GM23338 (cell line): ENCODE results near the gene FUNDC2. TPM values are rescaled to one million over a fixed set of nuclear protein-coding genes. Genes with fewer than 3 reads are reported as not detected.

ENCODE experiments used
- ATAC-seq: fragments of 200-7000 bp; cut with Tn5 transposase; 3 replicates; pipeline ENCODE4 v1.9.1; 2020
- DNase-seq: peaks from one replicate; pipeline ENCODE4 v3.0.0-alpha.2; 2015; ENCODE audit warnings: low spot score
- H2AFZ ChIP-seq: fragments of 200-600 bp; sonication (generic); 2 replicates; pipeline ENCODE4 v1.8.0; 2016; ENCODE audit warnings: antibody characterized with exemption, mild to moderate bottlenecking, moderate library complexity
- H3F3A ChIP-seq: fragments of 200-600 bp; sonication (generic); replicated peaks from 2 replicates; pipeline ENCODE4 v1.8.0; 2017; ENCODE audit warnings: antibody characterized with exemption, mixed run types, low read depth
- H3K27ac ChIP-seq: fragments of 200-600 bp; sonication (generic); 2 replicates; pipeline ENCODE4 v1.6.1; 2016; ENCODE audit warnings: low read depth
- H3K27me3 ChIP-seq: fragments of 200-600 bp; sonication (generic); 2 replicates; pipeline ENCODE4 v1.8.0; 2016; ENCODE audit warnings: mild to moderate bottlenecking, mixed run types, moderate library complexity; ENCODE audit not compliant: insufficient read depth
- H3K36me3 ChIP-seq: fragments of 200-600 bp; sonication (generic); 2 replicates; pipeline ENCODE4 v1.8.0; 2016; ENCODE audit warnings: mild to moderate bottlenecking; ENCODE audit not compliant: insufficient read depth
- H3K4me1 ChIP-seq: fragments of 200-600 bp; sonication (generic); 2 replicates; pipeline ENCODE4 v1.8.0; 2016; ENCODE audit warnings: mild to moderate bottlenecking, moderate library complexity; ENCODE audit not compliant: insufficient read depth
- H3K4me2 ChIP-seq: fragments of 200-600 bp; sonication (generic); 2 replicates; pipeline ENCODE4 v1.7.1; 2017; ENCODE audit warnings: mixed run types
- H3K4me3 ChIP-seq: fragments of 200-600 bp; sonication (generic); 2 replicates; pipeline ENCODE4 v1.6.1; 2016; ENCODE audit warnings: mixed run types
- H3K79me2 ChIP-seq: fragments of 200-600 bp; sonication (generic); replicated peaks from 2 replicates; pipeline ENCODE4 v1.8.0; 2017; ENCODE audit warnings: mild to moderate bottlenecking; ENCODE audit not compliant: insufficient read depth
- H3K9me2 ChIP-seq: fragments of 200-600 bp; sonication (generic); 2 replicates; pipeline ENCODE4 v1.8.0; 2017; ENCODE audit not compliant: insufficient read depth
- H4K20me1 ChIP-seq: fragments of 200-600 bp; sonication (generic); replicated peaks from 2 replicates; pipeline ENCODE4 v1.8.0; 2017; ENCODE audit warnings: mild to moderate bottlenecking; ENCODE audit not compliant: insufficient read depth
- H3K27ac Mint-ChIP-seq: 2 replicates; pipeline ENCODE4 v1.8.0; 2020; ENCODE audit warnings: inconsistent platforms, mild to moderate bottlenecking, moderate library complexity, mixed read lengths
- H3K27me3 Mint-ChIP-seq: 3 replicates; pipeline ENCODE4 v1.8.0; 2022; ENCODE audit warnings: low read depth, mild to moderate bottlenecking, moderate library complexity, mixed read lengths, inconsistent platforms; ENCODE audit not compliant: insufficient read depth, poor library complexity
- H3K36me3 Mint-ChIP-seq: 3 replicates; pipeline ENCODE4 v1.8.0; 2021; ENCODE audit warnings: low read depth, mild to moderate bottlenecking, inconsistent platforms, moderate library complexity, mixed read lengths
- H3K4me1 Mint-ChIP-seq: 3 replicates; pipeline ENCODE4 v1.8.0; 2020; ENCODE audit warnings: mild to moderate bottlenecking, inconsistent platforms, mixed read lengths
- H3K4me3 Mint-ChIP-seq: 3 replicates; pipeline ENCODE4 v1.8.0; 2021; ENCODE audit warnings: moderate library complexity, mild to moderate bottlenecking, inconsistent platforms, mixed read lengths
- H3K9me3 Mint-ChIP-seq: 3 replicates; pipeline ENCODE4 v1.8.0; 2020; ENCODE audit warnings: moderate library complexity, mild to moderate bottlenecking, inconsistent platforms, mixed read lengths
- CREB1 ChIP-seq: fragments of 250-450 bp; sonication (Bioruptor Pico); IDR thresholded peaks from 2 replicates; pipeline ENCODE4 v1.5.0; 2020; ENCODE audit warnings: low read depth, mild to moderate bottlenecking, moderate library complexity
- CTCF ChIP-seq, 2 experiments: fragments of 200-600 bp in 1 of 2; sonication (generic) in 1 of 2; conservative IDR thresholded peaks; 2 replicates each; pipeline versions ENCODE4 v1.5.1 to v1.6.1; 2016 to 2017; ENCODE audit warnings: antibody characterized with exemption in 2 of 2, low read depth in 2 of 2, mild to moderate bottlenecking in 2 of 2, moderate library complexity in 1 of 2
- EZH2 ChIP-seq: fragments of 200-600 bp; sonication (generic); IDR thresholded peaks from one replicate; pipeline ENCODE4 v1.8.0; 2017; ENCODE audit warnings: antibody characterized with exemption, mild to moderate bottlenecking, low read depth; ENCODE audit not compliant: unreplicated experiment
- EZH2phosphoT487 ChIP-seq: fragments of 200-600 bp; sonication (generic); IDR thresholded peaks from one replicate; pipeline ENCODE4 v1.8.1; 2018; ENCODE audit warnings: antibody characterized with exemption; ENCODE audit not compliant: unreplicated experiment
- JUNB ChIP-seq: IDR thresholded peaks from one replicate; pipeline ENCODE4 v1.6.1; 2016; ENCODE audit warnings: antibody characterized with exemption; ENCODE audit not compliant: unreplicated experiment
- NANOG ChIP-seq: IDR thresholded peaks from 2 replicates; pipeline ENCODE4 v1.6.1; 2016; ENCODE audit warnings: antibody characterized with exemption, borderline replicate concordance
- POLR2AphosphoS5 ChIP-seq: IDR thresholded peaks from 2 replicates; pipeline ENCODE4 v1.6.1; 2016; ENCODE audit warnings: antibody characterized with exemption, low read depth
- STAT1 ChIP-seq: IDR thresholded peaks from one replicate; pipeline ENCODE4 v1.6.1; 2016; ENCODE audit warnings: antibody characterized with exemption; ENCODE audit not compliant: unreplicated experiment
- ZNF114 ChIP-seq: fragments of 250-450 bp; sonication (Bioruptor Pico); IDR thresholded peaks from 2 replicates; pipeline ENCODE4 v1.5.0; 2020; ENCODE audit warnings: mild to moderate bottlenecking, moderate library complexity
- ZNF331 ChIP-seq: fragments of 250-450 bp; sonication (Bioruptor Pico); IDR thresholded peaks from 2 replicates; pipeline ENCODE4 v1.5.0; 2020; ENCODE audit warnings: low read depth, mild to moderate bottlenecking, moderate library complexity
- polyA plus RNA-seq: library from polyadenylated mRNA; unstranded; fragments of >200 nt; fragmentation: Nextera tagmentation; extraction: Ambion mirVana; gene quantifications from 2 replicates; pipeline ENCODE4 v1.2.1, GENCODE V29; 2016
- total RNA-seq: library from RNA; depleted of rRNA; stranded (reverse); fragments of >200 nt; shearing (Covaris generic); gene quantifications from 2 replicates; pipeline ENCODE4 v1.2.3, GENCODE V29; 2014
- TF ChIP-seq, protein P1 (sequence below): IDR thresholded peaks from one replicate; pipeline ENCODE4 v1.6.1; 2018; ENCODE audit warnings: antibody characterized with exemption; ENCODE audit not compliant: unreplicated experiment
- TF ChIP-seq, protein P2 (sequence below): IDR thresholded peaks from 2 replicates; pipeline ENCODE4 v1.6.1; 2016; ENCODE audit warnings: antibody characterized with exemption
- TF ChIP-seq, protein P3 (sequence below): fragments of 250-450 bp; sonication (Bioruptor Pico); IDR thresholded peaks from 2 replicates; pipeline ENCODE4 v1.5.0; 2020; ENCODE audit warnings: mild to moderate bottlenecking, moderate library complexity

FUNDC2 gene
- total and polyA plus RNA-seq, 2 experiments from 2014 or later, result 28.6 to 58.5 TPM

DNA sequence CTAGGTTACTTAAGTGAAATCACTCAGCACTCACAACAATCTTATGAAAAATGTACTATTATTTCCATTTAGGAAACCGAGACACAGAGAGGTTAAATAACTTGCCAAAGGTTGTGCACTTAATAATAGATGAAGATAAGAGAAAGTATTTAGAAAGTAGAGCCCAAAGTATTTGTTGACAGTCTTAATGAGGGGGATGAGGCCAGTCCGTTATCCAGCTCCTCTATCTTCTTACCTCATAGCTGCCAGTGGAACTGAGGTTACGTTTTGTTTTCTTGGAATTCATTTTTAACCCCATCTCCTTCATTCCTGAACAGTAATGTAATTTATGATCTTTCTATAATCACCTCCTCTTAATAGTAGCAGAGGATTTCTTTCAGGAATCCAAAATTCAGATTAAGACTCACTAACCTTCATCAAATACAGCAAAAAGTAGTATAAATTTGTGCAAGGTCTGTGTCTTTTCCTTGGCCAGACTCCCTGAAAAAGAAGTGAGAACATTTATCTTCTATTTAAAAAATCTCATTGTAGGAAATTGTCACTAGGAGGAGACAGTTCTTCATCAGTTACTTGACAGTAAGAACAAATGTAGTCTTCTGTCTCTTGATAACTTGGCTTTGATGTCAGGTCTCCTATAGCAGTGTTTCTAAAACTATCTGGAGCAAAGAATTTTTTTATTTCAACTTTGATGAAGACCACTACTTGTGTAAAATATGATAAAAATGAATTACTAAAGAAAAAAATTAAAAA is 39.6 kb upstream of the FUNDC2 start:
- DNase-seq (no peak), ATAC-seq (no peak)
- Mint-ChIP-seq H3K9me3 (no peaks in the 10 kb centered on the region), H3K36me3 (no peaks in the 10 kb centered on the region), H3K27ac (no peak overlapping the region), H3K4me3 (no peak overlapping the region), H3K4me1 (no peaks in the 10 kb centered on the region), H3K27me3 (no peaks in the 10 kb centered on the region)
- Histone ChIP-seq H2AFZ (no peak overlapping the region), H3K36me3 (no peaks in the 10 kb centered on the region), H3F3A (no peaks in the 10 kb centered on the region), H3K79me2 (no peaks in the 10 kb centered on the region), H3K4me2 (no peak overlapping the region), H3K27me3 (no peaks in the 10 kb centered on the region), H3K27ac (no peak overlapping the region), H4K20me1 (no peaks in the 10 kb centered on the region), H3K4me1 (0 out of 2 replicates have a peak, but pooled peaks cover 5% of the 10 kb centered on the region), H3K4me3 (no peak overlapping the region), H3K9me2 (no peaks in the 10 kb centered on the region)
- TF ChIP-seq STAT1, result no peak
- TF ChIP-seq, protein P1, sequence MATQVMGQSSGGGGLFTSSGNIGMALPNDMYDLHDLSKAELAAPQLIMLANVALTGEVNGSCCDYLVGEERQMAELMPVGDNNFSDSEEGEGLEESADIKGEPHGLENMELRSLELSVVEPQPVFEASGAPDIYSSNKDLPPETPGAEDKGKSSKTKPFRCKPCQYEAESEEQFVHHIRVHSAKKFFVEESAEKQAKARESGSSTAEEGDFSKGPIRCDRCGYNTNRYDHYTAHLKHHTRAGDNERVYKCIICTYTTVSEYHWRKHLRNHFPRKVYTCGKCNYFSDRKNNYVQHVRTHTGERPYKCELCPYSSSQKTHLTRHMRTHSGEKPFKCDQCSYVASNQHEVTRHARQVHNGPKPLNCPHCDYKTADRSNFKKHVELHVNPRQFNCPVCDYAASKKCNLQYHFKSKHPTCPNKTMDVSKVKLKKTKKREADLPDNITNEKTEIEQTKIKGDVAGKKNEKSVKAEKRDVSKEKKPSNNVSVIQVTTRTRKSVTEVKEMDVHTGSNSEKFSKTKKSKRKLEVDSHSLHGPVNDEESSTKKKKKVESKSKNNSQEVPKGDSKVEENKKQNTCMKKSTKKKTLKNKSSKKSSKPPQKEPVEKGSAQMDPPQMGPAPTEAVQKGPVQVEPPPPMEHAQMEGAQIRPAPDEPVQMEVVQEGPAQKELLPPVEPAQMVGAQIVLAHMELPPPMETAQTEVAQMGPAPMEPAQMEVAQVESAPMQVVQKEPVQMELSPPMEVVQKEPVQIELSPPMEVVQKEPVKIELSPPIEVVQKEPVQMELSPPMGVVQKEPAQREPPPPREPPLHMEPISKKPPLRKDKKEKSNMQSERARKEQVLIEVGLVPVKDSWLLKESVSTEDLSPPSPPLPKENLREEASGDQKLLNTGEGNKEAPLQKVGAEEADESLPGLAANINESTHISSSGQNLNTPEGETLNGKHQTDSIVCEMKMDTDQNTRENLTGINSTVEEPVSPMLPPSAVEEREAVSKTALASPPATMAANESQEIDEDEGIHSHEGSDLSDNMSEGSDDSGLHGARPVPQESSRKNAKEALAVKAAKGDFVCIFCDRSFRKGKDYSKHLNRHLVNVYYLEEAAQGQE, result no peak
- TF ChIP-seq CREB1, result no peak
- TF ChIP-seq ZNF331 (CRISPR knock-in tag), result no peak
- TF ChIP-seq POLR2AphosphoS5, result no peak
- no peak for TF ChIP-seq JUNB
- TF ChIP-seq NANOG, result no peak
- TF ChIP-seq, protein P2, sequence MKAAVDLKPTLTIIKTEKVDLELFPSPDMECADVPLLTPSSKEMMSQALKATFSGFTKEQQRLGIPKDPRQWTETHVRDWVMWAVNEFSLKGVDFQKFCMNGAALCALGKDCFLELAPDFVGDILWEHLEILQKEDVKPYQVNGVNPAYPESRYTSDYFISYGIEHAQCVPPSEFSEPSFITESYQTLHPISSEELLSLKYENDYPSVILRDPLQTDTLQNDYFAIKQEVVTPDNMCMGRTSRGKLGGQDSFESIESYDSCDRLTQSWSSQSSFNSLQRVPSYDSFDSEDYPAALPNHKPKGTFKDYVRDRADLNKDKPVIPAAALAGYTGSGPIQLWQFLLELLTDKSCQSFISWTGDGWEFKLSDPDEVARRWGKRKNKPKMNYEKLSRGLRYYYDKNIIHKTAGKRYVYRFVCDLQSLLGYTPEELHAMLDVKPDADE, result no peak
- TF ChIP-seq EZH2phosphoT487, result no peak
- TF ChIP-seq ZNF114, result no peak
- no peak; a peak in 1 of 4 replicates for TF ChIP-seq CTCF (conservative IDR thresholded peaks at IDR 0.05; ENCODE audit: low read depth in 2 of 2)
- no peak for TF ChIP-seq EZH2
- TF ChIP-seq, protein P3, sequence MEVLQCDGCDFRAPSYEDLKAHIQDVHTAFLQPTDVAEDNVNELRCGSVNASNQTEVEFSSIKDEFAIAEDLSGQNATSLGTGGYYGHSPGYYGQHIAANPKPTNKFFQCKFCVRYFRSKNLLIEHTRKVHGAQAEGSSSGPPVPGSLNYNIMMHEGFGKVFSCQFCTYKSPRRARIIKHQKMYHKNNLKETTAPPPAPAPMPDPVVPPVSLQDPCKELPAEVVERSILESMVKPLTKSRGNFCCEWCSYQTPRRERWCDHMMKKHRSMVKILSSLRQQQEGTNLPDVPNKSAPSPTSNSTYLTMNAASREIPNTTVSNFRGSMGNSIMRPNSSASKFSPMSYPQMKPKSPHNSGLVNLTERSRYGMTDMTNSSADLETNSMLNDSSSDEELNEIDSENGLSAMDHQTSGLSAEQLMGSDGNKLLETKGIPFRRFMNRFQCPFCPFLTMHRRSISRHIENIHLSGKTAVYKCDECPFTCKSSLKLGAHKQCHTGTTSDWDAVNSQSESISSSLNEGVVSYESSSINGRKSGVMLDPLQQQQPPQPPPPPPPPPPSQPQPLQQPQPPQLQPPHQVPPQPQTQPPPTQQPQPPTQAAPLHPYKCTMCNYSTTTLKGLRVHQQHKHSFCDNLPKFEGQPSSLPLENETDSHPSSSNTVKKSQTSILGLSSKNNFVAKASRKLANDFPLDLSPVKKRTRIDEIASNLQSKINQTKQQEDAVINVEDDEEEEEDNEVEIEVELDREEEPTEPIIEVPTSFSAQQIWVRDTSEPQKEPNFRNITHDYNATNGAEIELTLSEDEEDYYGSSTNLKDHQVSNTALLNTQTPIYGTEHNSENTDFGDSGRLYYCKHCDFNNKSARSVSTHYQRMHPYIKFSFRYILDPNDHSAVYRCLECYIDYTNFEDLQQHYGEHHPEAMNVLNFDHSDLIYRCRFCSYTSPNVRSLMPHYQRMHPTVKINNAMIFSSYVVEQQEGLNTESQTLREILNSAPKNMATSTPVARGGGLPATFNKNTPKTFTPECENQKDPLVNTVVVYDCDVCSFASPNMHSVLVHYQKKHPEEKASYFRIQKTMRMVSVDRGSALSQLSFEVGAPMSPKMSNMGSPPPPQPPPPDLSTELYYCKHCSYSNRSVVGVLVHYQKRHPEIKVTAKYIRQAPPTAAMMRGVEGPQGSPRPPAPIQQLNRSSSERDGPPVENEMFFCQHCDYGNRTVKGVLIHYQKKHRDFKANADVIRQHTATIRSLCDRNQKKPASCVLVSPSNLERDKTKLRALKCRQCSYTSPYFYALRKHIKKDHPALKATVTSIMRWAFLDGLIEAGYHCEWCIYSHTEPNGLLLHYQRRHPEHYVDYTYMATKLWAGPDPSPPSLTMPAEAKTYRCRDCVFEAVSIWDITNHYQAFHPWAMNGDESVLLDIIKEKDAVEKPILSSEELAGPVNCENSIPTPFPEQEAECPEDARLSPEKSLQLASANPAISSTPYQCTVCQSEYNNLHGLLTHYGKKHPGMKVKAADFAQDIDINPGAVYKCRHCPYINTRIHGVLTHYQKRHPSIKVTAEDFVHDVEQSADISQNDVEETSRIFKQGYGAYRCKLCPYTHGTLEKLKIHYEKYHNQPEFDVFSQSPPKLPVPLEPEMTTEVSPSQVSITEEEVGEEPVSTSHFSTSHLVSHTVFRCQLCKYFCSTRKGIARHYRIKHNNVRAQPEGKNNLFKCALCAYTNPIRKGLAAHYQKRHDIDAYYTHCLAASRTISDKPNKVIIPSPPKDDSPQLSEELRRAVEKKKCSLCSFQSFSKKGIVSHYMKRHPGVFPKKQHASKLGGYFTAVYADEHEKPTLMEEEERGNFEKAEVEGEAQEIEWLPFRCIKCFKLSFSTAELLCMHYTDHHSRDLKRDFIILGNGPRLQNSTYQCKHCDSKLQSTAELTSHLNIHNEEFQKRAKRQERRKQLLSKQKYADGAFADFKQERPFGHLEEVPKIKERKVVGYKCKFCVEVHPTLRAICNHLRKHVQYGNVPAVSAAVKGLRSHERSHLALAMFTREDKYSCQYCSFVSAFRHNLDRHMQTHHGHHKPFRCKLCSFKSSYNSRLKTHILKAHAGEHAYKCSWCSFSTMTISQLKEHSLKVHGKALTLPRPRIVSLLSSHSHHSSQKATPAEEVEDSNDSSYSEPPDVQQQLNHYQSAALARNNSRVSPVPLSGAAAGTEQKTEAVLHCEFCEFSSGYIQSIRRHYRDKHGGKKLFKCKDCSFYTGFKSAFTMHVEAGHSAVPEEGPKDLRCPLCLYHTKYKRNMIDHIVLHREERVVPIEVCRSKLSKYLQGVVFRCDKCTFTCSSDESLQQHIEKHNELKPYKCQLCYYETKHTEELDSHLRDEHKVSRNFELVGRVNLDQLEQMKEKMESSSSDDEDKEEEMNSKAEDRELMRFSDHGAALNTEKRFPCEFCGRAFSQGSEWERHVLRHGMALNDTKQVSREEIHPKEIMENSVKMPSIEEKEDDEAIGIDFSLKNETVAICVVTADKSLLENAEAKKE (CRISPR knock-in tag), result no peak
